ENCODE data around the gene NAGA.
"Not testable (repeated sequence)": the region's sequence is repeated elsewhere in the genome, so short reads cannot be mapped to it uniquely, and the experiment has no call there.

NAGA gene

DNA sequence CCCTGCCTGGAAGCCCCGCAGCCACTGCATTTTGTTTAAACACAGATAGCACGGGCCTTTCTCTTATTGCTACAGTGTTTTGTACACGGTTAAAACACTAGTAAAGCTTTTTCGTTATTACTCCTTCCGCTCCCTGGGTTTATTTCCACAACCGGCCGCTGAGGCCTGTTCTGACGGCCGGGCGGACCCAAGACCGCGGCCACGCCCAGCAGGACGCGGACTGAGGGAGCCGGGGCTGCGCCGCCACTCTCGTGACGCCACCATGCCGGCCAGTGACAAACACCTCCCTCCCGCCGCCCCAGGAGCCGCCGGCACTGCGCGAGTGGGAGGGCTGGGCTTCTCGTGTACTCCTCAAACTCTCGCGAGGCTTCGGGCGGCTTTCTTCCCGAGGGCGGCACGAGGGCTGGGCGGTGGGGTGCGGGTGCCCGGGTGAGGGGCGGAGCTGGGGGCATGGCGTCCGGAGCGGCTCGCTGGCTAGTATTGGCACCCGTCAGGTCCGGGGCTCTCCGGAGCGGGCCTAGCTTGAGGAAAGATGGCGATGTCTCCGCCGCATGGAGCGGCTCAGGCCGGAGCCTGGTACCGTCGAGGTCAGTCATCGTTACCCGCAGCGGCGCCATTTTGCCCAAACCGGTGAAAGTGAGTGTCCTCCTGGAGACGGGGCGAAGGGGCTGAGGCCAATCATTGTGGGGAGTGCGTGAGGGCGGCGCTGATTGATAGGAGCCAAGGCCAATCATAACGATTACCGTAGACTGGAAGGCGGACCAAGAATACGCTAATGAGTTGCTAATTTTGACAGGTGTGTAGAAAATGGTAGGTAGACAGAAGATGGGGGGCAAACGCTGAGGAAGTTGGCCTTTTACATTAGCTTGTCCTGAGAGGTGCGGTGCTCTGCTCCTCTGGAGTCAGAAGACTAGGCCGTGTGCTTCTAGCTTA, 9.0 kb upstream of the NAGA start, which contains the start of gene SMDT1:
Gene SMDT1, plus strand, starts transcription at position 382 of the 933 bp plus-strand sequence. Its CDS starts 69 bp downstream, at position 451.
- Mint-ChIP-seq H3K27ac (peak within 1 kb of the TSS; percentile 97), H3K4me3 (peak within 1 kb of the TSS; percentile 99)

DNA sequence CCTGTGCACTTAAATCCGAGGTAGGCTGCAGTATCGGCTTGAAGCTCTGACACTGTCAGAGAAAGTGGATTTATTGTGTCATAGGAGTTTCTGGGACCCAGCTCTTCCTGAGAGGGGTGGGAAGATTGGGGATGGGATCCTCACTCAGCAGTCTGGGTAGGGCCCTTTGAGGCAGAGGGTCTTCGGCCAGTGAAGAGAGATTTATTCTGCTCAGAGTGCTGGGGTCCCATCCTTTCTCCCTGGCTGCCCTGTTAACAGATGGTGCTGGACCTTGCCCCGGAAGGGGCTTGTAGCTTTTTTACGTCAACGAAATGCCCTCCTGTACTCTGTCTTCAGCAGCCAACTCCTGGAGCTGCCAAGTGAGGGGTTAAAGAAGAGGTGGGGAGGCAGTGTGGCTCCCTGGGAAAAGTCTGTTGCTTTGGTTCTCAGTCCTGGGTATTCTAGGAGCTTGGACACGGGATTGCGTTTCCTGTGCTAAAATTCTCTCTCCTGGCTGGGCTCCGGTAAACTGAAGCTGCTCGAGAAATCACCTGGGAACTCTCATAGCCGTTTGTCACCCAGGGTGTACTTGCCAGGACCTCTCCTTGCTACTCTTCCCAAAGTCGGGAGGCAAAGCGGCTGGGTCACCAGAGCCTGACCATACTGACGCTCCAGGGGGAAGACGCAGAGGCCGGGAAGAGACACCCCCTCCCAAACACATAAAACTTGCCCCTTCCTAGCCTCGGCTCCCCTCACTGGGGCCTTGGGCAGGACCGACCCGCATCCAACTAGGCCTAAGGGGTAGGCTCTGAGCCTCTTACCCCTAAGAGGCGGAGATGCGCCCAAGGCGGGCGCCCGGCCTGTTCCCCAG, 8.1 kb upstream of the NAGA start:
- H3K9me3 Mint-ChIP-seq (ENCODE audit: low read depth) = no peaks in the 10 kb centered on the region
- H3K27ac Mint-ChIP-seq = peak overlapping the region; percentile 97
- peak overlapping the region; percentile 99 for H3K4me3 Mint-ChIP-seq
- no peaks in the 10 kb centered on the region for H3K27me3 Mint-ChIP-seq
- peaks cover 42% of the 10 kb centered on the region for H3K4me1 Mint-ChIP-seq (ENCODE audit: low read depth)
- H3K36me3 Mint-ChIP-seq = peaks cover 8% of the 10 kb centered on the region

More for the DNA sequence above, 9.0 kb upstream of the NAGA start, which contains the start of gene SMDT1:
- Mint-ChIP-seq H3K36me3 (peaks cover 11% of the 10 kb centered on the region), H3K27me3 (no peaks in the 10 kb centered on the region), H3K9me3 (ENCODE audit: low read depth) (no peaks in the 10 kb centered on the region), H3K4me1 (ENCODE audit: low read depth) (peaks cover 45% of the 10 kb centered on the region)

DNA sequence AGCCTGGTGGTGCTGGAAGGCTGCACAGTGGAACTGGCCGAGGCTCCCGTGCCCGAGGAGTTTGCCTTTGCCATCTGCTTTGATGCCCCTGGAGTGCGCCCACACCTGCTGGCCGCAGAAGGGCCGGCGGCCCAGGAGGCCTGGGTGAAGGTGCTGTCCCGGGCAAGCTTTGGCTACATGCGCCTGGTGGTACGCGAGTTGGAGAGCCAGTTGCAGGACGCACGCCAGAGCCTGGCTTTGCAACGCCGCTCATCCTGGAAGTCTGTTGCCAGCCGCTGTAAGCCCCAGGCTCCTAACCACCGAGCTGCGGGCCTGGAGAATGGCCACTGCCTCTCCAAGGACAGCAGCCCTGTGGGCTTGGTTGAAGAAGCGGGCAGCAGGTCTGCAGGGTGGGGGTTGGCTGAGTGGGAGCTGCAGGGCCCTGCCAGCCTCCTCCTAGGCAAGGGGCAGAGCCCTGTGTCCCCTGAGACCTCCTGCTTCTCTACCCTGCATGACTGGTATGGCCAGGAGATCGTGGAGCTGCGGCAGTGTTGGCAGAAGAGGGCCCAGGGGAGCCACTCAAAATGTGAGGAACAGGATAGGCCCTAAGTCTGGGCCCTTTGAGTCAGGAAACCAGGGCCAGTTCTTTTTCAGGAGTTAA, 7.0 kb upstream of the NAGA start:
- Mint-ChIP-seq H3K4me1 (ENCODE audit: low read depth) (peaks cover 45% of the 10 kb centered on the region), H3K9me3 (ENCODE audit: low read depth) (no peaks in the 10 kb centered on the region), H3K4me3 (peak overlapping the region; percentile 27), H3K36me3 (peaks cover 5% of the 10 kb centered on the region), H3K27ac (no peak overlapping the region), H3K27me3 (no peaks in the 10 kb centered on the region)

GRCh38 chr22:42076764-42077485, 6.3 kb upstream of the NAGA start:
- Mint-ChIP-seq H3K36me3 (peaks cover 3% of the 10 kb centered on the region), H3K4me1 (ENCODE audit: low read depth) (peaks cover 42% of the 10 kb centered on the region), H3K27me3 (no peaks in the 10 kb centered on the region), H3K4me3 (no peak overlapping the region), H3K27ac (no peak overlapping the region), H3K9me3 (ENCODE audit: low read depth) (no peaks in the 10 kb centered on the region)

DNA sequence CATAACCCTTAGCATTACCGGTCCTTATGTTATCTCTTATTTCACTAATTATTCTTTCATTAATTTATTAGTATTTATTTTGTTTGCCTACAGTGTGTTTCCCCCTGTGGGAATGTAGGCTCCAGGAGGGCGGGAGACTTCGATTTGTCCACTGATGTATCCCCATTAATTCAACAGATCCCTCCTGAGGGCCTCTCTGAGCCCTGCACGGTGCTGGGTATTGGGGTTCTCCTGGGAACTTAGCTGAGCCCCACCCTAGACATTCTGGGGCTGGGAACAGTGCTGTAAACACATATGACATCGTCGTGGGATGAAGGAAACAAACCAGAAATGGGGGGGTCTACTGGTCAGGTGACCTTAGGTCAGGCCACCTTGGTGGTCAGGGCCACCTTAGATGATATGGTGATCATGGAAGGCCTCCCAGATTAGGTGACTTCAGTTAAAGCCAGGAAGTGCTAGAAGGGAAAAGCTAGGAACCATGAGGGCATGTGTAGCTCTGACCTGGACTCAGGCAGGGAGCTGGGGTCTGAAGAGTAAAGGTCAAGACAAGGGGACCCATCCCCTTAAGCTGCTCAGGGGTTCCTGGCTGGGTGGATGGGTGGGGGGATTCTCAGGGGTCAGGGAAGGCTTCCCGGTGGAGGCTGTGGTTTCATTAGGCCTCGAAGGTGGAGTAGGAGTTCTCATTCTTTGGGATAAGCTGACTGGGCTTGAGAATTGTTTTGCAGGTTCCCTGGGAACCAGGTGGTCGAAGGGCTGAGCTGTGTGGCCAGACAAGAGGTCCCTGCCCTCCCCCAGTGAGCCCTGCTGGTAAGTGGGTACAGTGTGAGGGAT, 4.4 kb upstream of the NAGA start:
- no peaks in the 10 kb centered on the region for H3K9me3 Mint-ChIP-seq (ENCODE audit: low read depth)
- peaks cover 46% of the 10 kb centered on the region for H3K4me1 Mint-ChIP-seq (ENCODE audit: low read depth)
- peak overlapping the region; percentile 57 for H3K4me3 Mint-ChIP-seq
- no peaks in the 10 kb centered on the region for H3K27me3 Mint-ChIP-seq
- no peaks in the 10 kb centered on the region for H3K36me3 Mint-ChIP-seq
- no peak overlapping the region for H3K27ac Mint-ChIP-seq

GRCh38 chr22:42074132-42074811, 3.7 kb upstream of the NAGA start, which contains the start of gene PHETA2:
Gene PHETA2, plus strand, starts transcription at chr22:42074248. Its CDS starts 3,046 bp downstream, at chr22:42077294.
- H3K27me3 Mint-ChIP-seq = no peaks in the 10 kb centered on the region
- peaks cover 48% of the 10 kb centered on the region for H3K4me1 Mint-ChIP-seq (ENCODE audit: low read depth)
- H3K4me3 Mint-ChIP-seq = peak within 1 kb of the TSS; percentile 65
- no peaks in the 10 kb centered on the region for H3K9me3 Mint-ChIP-seq (ENCODE audit: low read depth)
- peak within 1 kb of the TSS; percentile 50 for H3K27ac Mint-ChIP-seq
- H3K36me3 Mint-ChIP-seq = no peaks in the 10 kb centered on the region

DNA sequence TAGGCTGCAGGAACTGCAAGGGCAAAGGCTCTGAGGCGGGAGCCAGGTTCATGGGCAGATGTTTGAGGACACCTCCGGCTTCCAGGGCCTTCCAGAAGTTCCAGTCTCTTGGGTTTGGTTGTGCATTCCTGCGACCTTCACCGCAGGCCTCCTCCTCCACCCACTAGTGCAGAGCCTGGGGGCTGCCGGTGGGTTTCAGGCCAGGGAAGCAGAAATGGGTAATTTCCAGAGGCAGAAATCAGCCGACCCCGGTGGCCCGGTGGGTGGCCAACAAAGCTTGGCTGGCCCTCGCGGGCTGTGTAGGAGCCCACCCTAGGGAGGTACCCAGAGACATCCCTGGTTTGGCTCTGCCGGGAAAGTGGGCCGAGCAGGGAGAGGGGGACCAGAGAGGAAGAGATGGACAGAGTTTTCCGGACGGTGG, 3.0 kb upstream of the NAGA start:
- H3K36me3 Mint-ChIP-seq = no peaks in the 10 kb centered on the region
- peak overlapping the region; percentile 50 for H3K27ac Mint-ChIP-seq
- H3K4me1 Mint-ChIP-seq (ENCODE audit: low read depth) = peaks cover 42% of the 10 kb centered on the region
- no peaks in the 10 kb centered on the region for H3K27me3 Mint-ChIP-seq
- peak overlapping the region; percentile 65 for H3K4me3 Mint-ChIP-seq
- H3K9me3 Mint-ChIP-seq (ENCODE audit: low read depth) = no peaks in the 10 kb centered on the region

GRCh38 chr22:42072606-42073330, 2.2 kb upstream of the NAGA start:
- no peaks in the 10 kb centered on the region for H3K27me3 Mint-ChIP-seq
- H3K9me3 Mint-ChIP-seq (ENCODE audit: low read depth) = no peaks in the 10 kb centered on the region
- H3K4me1 Mint-ChIP-seq (ENCODE audit: low read depth) = peaks cover 42% of the 10 kb centered on the region
- H3K27ac Mint-ChIP-seq = peak overlapping the region; percentile 50
- H3K4me3 Mint-ChIP-seq = peak overlapping the region; percentile 65
- H3K36me3 Mint-ChIP-seq = no peaks in the 10 kb centered on the region

- peaks cover 42% of the 10 kb centered on the region for H3K4me1 Mint-ChIP-seq (ENCODE audit: low read depth)
- not testable (repeated sequence) for H3K36me3 Mint-ChIP-seq; H3K27me3 Mint-ChIP-seq; H3K9me3 Mint-ChIP-seq (ENCODE audit: low read depth)
- peak overlapping the region; percentile 89 for H3K4me3 Mint-ChIP-seq
- H3K27ac Mint-ChIP-seq = peak overlapping the region; percentile 87
Observed at GRCh38 chr22:42071508-42071907, 896 bp upstream of the NAGA start.

GRCh38 chr22:42069801-42070516, 653 bp downstream of the NAGA start:
- Mint-ChIP-seq H3K36me3 (no peaks in the 10 kb centered on the region), H3K4me1 (ENCODE audit: low read depth) (peaks cover 34% of the 10 kb centered on the region), H3K4me3 (peak overlapping the region; percentile 89), H3K27ac (peak overlapping the region; percentile 72), H3K27me3 (no peaks in the 10 kb centered on the region), H3K9me3 (ENCODE audit: low read depth) (no peaks in the 10 kb centered on the region)

DNA sequence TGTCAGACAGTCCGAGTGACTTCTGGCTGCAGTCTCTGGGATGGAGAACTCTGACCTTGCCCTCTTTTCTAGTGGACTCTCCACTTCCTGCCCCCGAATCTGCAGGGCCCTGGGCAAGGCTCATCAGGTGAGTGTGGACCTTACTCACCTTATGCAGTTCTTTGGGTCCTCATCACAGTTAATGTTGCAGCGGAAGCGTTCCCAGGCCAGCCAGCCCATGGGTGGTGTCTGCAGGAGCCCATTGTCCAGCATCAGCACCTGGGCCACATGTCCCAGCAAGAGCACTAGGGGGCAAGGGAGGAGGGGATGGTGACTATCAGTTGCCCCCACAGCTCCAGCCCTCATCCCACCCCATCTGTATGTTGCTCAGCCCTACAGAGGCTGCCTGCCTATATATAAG, 2.3 kb downstream of the NAGA start:
- Mint-ChIP-seq H3K4me1 (ENCODE audit: low read depth) (peaks cover 31% of the 10 kb centered on the region), H3K4me3 (no peak overlapping the region), H3K27ac (no peak overlapping the region), H3K36me3 (no peaks in the 10 kb centered on the region), H3K9me3 (ENCODE audit: low read depth) (no peaks in the 10 kb centered on the region), H3K27me3 (no peaks in the 10 kb centered on the region)

DNA sequence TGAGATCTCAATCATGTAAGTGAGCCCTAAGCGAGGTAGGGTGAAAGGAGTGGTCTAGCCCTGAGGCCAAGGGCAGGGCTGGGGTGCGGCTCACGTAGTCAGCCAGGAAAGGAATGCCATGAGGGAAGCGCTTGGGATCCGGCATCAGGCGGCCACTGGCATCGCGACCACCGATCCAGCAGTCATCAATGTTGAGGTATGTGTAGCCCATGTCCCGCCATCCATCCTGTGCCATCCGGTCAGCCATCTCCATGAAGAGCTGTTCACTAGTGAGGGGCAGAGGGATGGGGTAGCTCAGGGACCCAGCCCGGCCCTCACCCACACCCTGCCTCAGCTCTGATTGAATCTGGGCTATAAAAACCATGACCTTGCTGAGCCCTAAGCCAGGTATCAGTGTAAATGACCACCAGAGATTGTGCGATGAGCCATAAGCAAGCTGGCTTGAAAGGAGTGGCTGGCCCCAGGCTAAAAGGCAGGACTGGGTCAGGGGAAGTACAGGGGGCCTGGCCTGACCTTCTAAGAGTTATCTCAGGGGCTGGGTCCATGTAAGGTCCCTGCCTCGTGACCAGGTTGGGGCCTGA, 2.9 kb downstream of the NAGA start:
- H3K27ac Mint-ChIP-seq = no peak overlapping the region

More for the DNA sequence above, 2.9 kb downstream of the NAGA start:
- H3K4me3 Mint-ChIP-seq = no peak overlapping the region
- H3K9me3 Mint-ChIP-seq (ENCODE audit: low read depth) = no peaks in the 10 kb centered on the region
- H3K27me3 Mint-ChIP-seq = no peaks in the 10 kb centered on the region
- peaks cover 27% of the 10 kb centered on the region for H3K4me1 Mint-ChIP-seq (ENCODE audit: low read depth)
- no peaks in the 10 kb centered on the region for H3K36me3 Mint-ChIP-seq

All from activated naive CD8-positive, alpha-beta T cell (primary cell).